BLaER1 treated with 17β-estradiol and CSF1 and Interleukin-3, amounts not matched to agents 10 nM and 100 nM (cell line): ENCODE data around the gene MKX.

Experiments used
- H3K27ac ChIP-seq, 11 experiments: shearing (Covaris generic); formaldehyde crosslinking; 2 replicates each; pipeline ENCODE4 v1.8.1; 2022
- H3K27me3 ChIP-seq, 11 experiments: shearing (Covaris generic); formaldehyde crosslinking; 2 replicates each; pipeline ENCODE4 v1.8.1; 2022
- H3K36me3 ChIP-seq, 11 experiments: shearing (Covaris generic); formaldehyde crosslinking; 2 replicates each; pipeline ENCODE4 v1.8.1; 2022
- H3K4me1 ChIP-seq, 10 experiments: shearing (Covaris generic); formaldehyde crosslinking; 2 replicates each; pipeline ENCODE4 v1.8.1; 2022
- H3K4me2 ChIP-seq, 11 experiments: shearing (Covaris generic); formaldehyde crosslinking; 2 replicates each; pipeline ENCODE4 v1.8.1; 2022
- H3K4me3 ChIP-seq, 10 experiments: shearing (Covaris generic); formaldehyde crosslinking; 2 replicates each; pipeline ENCODE4 v1.8.1; 2022
- H3K9ac ChIP-seq, 11 experiments: shearing (Covaris generic); formaldehyde crosslinking; 2 replicates each; pipeline ENCODE4 v1.8.1; 2022
- H3K9me3 ChIP-seq, 11 experiments: shearing (Covaris generic); formaldehyde crosslinking; replicated peaks in 1 of 11; 2 replicates each; pipeline ENCODE4 v1.8.1; 2022
- H4K20me1 ChIP-seq, 11 experiments: shearing (Covaris generic); formaldehyde crosslinking; 2 replicates each; pipeline ENCODE4 v1.8.1; 2022
- Cebpa-rat ChIP-seq, 11 experiments: shearing (Covaris generic); IDR thresholded peaks; 2 replicates each; pipeline ENCODE4 v1.8.1; 2022

MKX gene

DNA sequence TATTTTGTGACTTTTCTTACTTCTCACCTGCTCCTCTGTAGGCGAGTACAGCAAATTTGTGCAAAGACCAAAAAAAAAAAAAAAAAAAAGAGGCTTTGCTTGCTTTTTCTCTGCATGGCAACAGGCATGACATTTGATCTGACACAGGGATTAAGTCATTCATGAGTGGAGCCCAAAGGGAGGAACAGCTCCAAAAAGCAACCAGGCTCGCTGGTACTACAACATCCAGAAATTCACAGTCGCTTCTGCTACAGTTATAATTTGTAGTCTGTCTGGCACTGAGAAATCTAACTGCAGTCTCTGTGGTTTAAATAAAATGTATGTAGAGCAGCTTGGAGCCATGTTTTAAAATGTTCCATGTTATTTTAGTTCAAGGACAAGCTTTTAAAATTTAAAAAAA is 31.7 kb downstream of the MKX start:
- H3K9ac ChIP-seq = peak overlapping the region in 1 of 11 experiments; percentile 4; a peak in 1 of 22 replicates
- no peak overlapping the region for H3K4me3 ChIP-seq
- H3K27me3 ChIP-seq = no peaks in the 10 kb centered on the region
- peaks cover 9 to 64% (median 44%) of the 10 kb centered on the region in 10 experiments; a peak in 18 of 20 replicates for H3K4me1 ChIP-seq
- H3K27ac ChIP-seq = peak overlapping the region in 3 of 11 experiments; percentile 29 to 69 (median 61); a peak in 4 of 22 replicates
- H3K36me3 ChIP-seq = no peaks in the 10 kb centered on the region
- H4K20me1 ChIP-seq = no peaks in the 10 kb centered on the region
- TF ChIP-seq Cebpa-rat (IDR thresholded peaks at IDR 0.05) = no peak
- peak overlapping the region in 10 of 11 experiments; percentile 24 to 83 (median 63); a peak in 20 of 22 replicates for H3K4me2 ChIP-seq
- peaks cover 0 to 13% (median 0%) of the 10 kb centered on the region in 11 experiments; a peak in 6 of 22 replicates for H3K9me3 ChIP-seq

DNA sequence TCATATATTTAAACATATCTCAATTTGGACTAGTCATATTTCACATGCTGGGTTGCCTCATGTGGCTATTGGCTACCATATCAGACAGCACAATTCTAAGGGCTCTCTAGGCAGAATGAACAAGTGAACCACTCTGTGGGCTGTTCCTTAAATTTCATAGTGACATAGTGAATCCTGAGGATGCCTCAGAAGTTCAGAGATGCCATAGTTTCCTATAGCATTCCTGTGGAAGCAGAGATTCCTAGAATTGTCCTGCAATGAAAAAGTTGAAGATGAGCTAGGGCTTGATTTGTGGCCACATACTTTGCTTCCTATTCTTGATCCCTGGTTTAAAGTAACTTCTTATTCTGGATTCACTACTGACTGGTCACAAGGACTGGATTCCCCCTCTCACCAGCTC is 35.6 kb downstream of the MKX start:
- peaks cover 9 to 25% (median 14%) of the 10 kb centered on the region in 10 experiments; a peak in 18 of 20 replicates for H3K4me1 ChIP-seq
- no peak for TF ChIP-seq Cebpa-rat (IDR thresholded peaks at IDR 0.05)
- H3K27ac ChIP-seq = no peak overlapping the region
- no peaks in the 10 kb centered on the region for H3K27me3 ChIP-seq
- H3K4me2 ChIP-seq = no peak overlapping the region
- no peak overlapping the region for H3K4me3 ChIP-seq
- H3K9me3 ChIP-seq = peaks cover 0 to 13% (median 0%) of the 10 kb centered on the region in 11 experiments; a peak in 6 of 22 replicates
- no peaks in the 10 kb centered on the region for H4K20me1 ChIP-seq
- no peaks in the 10 kb centered on the region for H3K36me3 ChIP-seq
- H3K9ac ChIP-seq = no peak overlapping the region

DNA sequence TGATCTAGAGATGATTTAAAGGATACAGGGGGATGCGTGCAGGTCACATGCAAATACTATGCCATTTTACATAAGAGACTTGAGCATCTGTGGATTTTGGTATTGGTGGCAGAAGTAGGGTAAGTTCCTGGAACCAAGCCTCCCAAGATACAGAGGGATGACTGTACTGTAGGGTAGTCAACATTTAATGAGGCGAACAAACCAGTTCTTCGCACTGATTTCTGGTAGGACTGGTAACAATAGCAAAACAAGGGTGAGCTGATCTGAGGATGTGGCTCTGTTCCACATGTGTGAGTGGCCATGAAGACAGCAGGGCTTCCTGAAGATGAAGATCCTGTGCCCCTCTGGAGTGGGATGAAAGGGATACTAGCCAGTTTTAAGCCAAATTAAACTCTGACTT is 36.3 kb downstream of the MKX start:
- no peaks in the 10 kb centered on the region for H3K36me3 ChIP-seq
- H3K4me1 ChIP-seq = peaks cover 4 to 18% (median 7%) of the 10 kb centered on the region in 10 experiments; a peak in 16 of 20 replicates
- TF ChIP-seq Cebpa-rat (IDR thresholded peaks at IDR 0.05) = no peak

DNA sequence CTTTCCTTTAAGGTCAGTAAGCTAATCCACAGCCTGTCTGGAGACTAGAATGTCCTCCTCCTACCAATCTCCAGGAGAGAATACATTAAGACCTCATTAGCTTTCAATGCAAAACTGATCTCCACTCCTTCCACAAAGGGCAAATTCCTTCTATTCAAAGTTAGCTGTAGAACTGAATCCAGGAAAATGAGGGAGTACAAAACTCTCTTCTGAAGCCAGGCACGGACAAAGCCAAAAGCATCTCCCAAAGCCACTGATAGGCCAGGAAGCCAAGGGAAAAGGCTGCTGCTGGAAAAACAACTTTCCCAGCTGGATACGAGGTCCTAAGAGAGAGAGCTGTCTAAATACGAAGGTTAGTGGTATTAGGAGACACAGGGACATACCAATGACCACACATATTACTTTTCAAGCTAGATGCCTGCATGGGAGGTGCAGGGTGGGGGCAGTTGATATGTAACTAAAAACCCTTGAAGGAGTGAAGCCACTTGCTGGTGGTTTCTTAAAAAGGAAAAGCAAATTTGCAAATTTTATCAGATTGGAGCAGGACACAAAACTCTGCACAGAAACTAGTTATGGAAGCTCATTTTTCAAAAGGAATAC is 43.6 kb downstream of the MKX start:
- Histone ChIP-seq H3K4me3 (no peak overlapping the region), H3K4me2 (no peak overlapping the region), H3K27me3 (no peaks in the 10 kb centered on the region), H3K9me3 (0 out of 22 replicates have a peak, but pooled peaks cover 0 to 3% (median 0%) of the 10 kb centered on the region in 11 experiments), H3K27ac (no peak overlapping the region), H3K9ac (no peak overlapping the region), H3K4me1 (no peaks in the 10 kb centered on the region), H3K36me3 (no peaks in the 10 kb centered on the region), H4K20me1 (no peaks in the 10 kb centered on the region)
- no peak for TF ChIP-seq Cebpa-rat (IDR thresholded peaks at IDR 0.05)

More for the DNA sequence above, 36.3 kb downstream of the MKX start:
- Histone ChIP-seq H3K9me3 (peaks cover 0 to 13% (median 0%) of the 10 kb centered on the region in 11 experiments; a peak in 6 of 22 replicates), H3K27me3 (no peaks in the 10 kb centered on the region), H4K20me1 (no peaks in the 10 kb centered on the region), H3K27ac (no peak overlapping the region), H3K4me2 (no peak overlapping the region), H3K9ac (no peak overlapping the region), H3K4me3 (no peak overlapping the region)

DNA sequence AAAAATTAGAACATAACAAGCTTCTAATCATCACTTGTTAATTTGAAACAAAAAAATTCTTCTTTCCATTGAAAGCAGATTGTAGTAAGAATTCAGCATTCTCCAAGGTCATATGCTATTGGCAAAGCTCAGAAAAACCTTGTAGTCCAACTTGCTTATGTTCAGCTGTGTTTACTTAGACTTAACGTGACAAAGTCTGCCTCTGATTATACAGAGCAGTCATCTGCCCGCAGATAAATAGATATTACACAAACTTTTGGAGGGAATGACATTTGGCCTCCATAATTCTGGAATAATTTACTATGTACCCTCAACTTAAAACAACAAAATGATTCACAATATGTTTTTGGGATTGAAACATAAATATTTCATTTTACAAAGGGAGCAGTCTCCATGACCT is 45.8 kb downstream of the MKX start:
- Histone ChIP-seq H3K27ac (no peak overlapping the region), H3K4me3 (no peak overlapping the region), H3K4me1 (no peaks in the 10 kb centered on the region), H3K36me3 (no peaks in the 10 kb centered on the region), H3K27me3 (no peaks in the 10 kb centered on the region), H3K4me2 (no peak overlapping the region), H3K9me3 (no peaks in the 10 kb centered on the region), H4K20me1 (no peaks in the 10 kb centered on the region), H3K9ac (no peak overlapping the region)
- TF ChIP-seq Cebpa-rat (IDR thresholded peaks at IDR 0.05) = no peak

DNA sequence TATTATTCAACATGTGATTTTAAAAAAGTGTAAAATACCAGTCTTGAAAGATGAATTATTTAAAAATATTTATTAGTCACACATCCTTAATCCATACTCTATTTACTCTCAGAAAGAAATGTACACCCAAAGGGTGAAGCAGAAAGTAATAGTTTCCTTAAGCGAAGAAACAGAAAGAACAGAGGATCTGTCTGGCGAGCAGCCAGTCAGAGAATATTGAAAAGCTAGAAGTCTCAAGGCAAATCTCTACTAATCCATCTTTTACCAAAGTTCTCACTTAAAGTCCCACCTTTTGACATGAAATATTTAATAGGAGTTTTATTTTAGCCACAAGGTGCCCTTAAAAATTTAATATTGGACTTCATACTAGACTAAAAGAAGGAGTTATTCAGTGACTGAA is 46.7 kb downstream of the MKX start:
- H3K4me3 ChIP-seq = no peak overlapping the region
- H3K27me3 ChIP-seq = no peaks in the 10 kb centered on the region
- H3K9ac ChIP-seq = no peak overlapping the region
- no peaks in the 10 kb centered on the region for H3K4me1 ChIP-seq
- no peak for TF ChIP-seq Cebpa-rat (IDR thresholded peaks at IDR 0.05)
- peaks cover 0 to 1% (median 0%) of the 10 kb centered on the region in 11 experiments; a peak in 3 of 22 replicates for H3K9me3 ChIP-seq
- no peaks in the 10 kb centered on the region for H4K20me1 ChIP-seq
- no peak overlapping the region for H3K27ac ChIP-seq
- H3K4me2 ChIP-seq = no peak overlapping the region
- H3K36me3 ChIP-seq = no peaks in the 10 kb centered on the region

DNA sequence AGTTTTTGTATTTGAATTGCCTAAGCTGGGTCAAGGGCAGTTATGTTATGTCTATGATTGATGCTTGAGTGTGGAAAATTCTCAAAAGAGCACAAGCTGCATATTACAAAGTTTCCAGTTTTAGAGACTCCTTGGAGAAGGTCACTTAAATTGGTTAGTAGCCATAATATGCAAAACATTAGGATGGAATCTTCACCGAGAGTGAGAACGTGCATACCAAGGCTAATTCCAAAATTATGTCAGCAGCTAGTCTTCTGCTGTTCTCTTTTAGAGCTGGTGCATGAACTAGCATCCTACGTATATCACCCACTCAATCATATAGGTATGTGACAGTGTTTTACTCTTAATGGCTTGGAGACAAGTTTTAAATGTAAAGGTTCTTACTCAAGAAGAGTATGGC is 49.2 kb downstream of the MKX start:
- Histone ChIP-seq H4K20me1 (no peaks in the 10 kb centered on the region), H3K36me3 (no peaks in the 10 kb centered on the region), H3K4me3 (no peak overlapping the region), H3K9me3 (peaks cover 0 to 11% (median 2%) of the 10 kb centered on the region in 11 experiments; a peak in 8 of 22 replicates), H3K4me2 (no peak overlapping the region), H3K9ac (no peak overlapping the region), H3K27me3 (no peaks in the 10 kb centered on the region), H3K27ac (no peak overlapping the region), H3K4me1 (no peaks in the 10 kb centered on the region)
- TF ChIP-seq Cebpa-rat (IDR thresholded peaks at IDR 0.05) = no peak

DNA sequence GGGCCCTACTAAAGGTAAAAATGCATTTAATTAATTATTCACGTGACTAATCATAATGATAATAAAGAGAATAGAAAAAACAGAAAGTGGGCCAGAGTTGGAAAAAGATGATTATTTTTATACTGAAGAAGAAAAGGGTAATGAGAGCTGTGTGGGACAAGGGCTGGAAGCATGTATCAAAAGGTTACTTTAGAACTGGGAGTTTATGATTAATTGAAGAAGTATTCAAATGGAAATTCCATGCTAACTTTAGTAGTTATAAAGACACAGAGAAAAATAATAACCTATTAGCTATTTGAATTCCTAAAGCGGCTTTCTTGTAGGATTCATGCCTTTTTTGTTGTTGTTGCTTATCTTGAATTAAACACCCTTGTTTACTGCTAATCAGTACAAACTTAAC is 49.9 kb downstream of the MKX start:
- Histone ChIP-seq H3K9ac (no peak overlapping the region), H3K9me3 (peaks cover 3 to 19% (median 9%) of the 10 kb centered on the region in 11 experiments; a peak in 18 of 22 replicates), H3K27me3 (no peaks in the 10 kb centered on the region), H4K20me1 (no peaks in the 10 kb centered on the region), H3K4me3 (no peak overlapping the region), H3K36me3 (no peaks in the 10 kb centered on the region), H3K27ac (no peak overlapping the region), H3K4me2 (no peak overlapping the region), H3K4me1 (no peaks in the 10 kb centered on the region)
- no peak for TF ChIP-seq Cebpa-rat (IDR thresholded peaks at IDR 0.05)

DNA sequence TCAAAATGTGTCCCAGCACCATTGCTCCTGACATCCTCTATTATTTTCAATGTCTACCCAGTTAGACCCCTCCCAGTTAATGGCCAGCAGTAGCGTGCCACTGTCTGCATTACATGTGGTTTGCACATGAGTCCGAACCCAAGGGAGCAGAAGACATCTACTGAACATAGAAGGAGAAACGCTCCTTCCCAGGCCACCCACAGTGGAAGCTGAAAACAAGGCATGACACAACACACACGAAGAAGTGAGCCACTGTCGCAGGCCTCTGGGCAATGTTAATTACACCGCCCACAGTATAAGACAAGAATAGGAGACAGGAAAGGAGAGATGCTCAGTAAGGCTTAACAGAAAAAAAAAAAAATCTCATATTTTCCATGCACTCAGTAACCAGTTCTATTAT is 50.5 kb downstream of the MKX start:
- no peak overlapping the region for H3K9ac ChIP-seq
- no peaks in the 10 kb centered on the region for H3K36me3 ChIP-seq
- no peaks in the 10 kb centered on the region for H4K20me1 ChIP-seq
- no peak overlapping the region for H3K27ac ChIP-seq
- H3K27me3 ChIP-seq = no peaks in the 10 kb centered on the region
- H3K4me1 ChIP-seq = no peaks in the 10 kb centered on the region
- H3K9me3 ChIP-seq = peaks cover 8 to 24% (median 14%) of the 10 kb centered on the region in 11 experiments; a peak in 18 of 22 replicates
- no peak overlapping the region for H3K4me3 ChIP-seq
- TF ChIP-seq Cebpa-rat (IDR thresholded peaks at IDR 0.05) = no peak
- H3K4me2 ChIP-seq = no peak overlapping the region

DNA sequence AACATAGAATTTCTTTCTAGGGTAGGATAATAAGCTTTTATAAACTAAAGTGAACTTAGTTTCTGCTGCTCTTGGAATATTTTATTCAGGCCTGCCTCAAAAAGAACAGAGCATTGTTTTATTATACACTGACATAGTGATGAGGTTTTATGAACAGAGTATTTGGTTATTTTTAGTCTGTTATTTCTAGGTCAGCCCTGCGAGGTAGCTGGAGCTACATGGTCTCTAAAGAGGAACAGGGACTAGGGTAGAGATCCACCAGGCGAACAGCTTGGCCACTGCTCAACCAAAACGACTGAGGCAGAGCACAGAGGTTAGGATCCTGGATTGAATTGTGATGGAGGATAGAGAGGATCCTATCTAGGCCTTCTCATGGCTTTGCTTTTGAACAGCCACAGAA is 53.0 kb downstream of the MKX start:
- no peak overlapping the region for H3K27ac ChIP-seq
- H3K4me3 ChIP-seq = no peak overlapping the region
- H3K36me3 ChIP-seq = no peaks in the 10 kb centered on the region
- no peaks in the 10 kb centered on the region for H3K4me1 ChIP-seq
- no peaks in the 10 kb centered on the region for H4K20me1 ChIP-seq
- H3K27me3 ChIP-seq = no peaks in the 10 kb centered on the region
- no peak overlapping the region for H3K9ac ChIP-seq
- no peak for TF ChIP-seq Cebpa-rat (IDR thresholded peaks at IDR 0.05)
- H3K9me3 ChIP-seq = peaks cover 18 to 41% (median 26%) of the 10 kb centered on the region in 11 experiments
- H3K4me2 ChIP-seq = no peak overlapping the region
